GM21447 (cell line): Measurements from ENCODE around the gene RHBDD1.

Experiments
- ATAC-seq: cut with Tn5 transposase; IDR thresholded peaks from one replicate; pipeline ENCODE4 v1.9.1; 2021; ENCODE audit not compliant: unreplicated experiment

RHBDD1 gene

DNA sequence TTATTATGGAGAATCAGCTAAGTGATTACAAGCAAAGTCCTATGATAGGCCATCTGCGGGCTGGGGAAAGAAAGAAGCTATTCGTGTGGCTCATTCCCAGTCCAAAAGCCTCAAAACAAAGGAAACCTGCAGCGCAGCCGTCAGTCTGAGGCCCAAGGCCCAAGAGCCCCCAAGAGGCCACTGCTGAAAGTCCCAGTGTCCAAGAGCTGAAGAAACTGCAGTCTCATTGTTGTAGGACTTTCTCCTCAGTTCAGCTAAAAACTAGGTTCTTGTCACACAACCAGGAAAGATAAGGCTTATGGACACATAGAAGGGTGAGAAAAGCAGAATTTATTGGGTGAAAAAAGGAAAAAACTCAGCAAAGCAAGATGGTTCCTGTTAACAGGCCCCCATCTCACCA, 143.2 kb downstream of the RHBDD1 start:
- ATAC-seq, result no peak

- no peak for ATAC-seq
Measured at GRCh38 chr2:226981791-226982326, 146.0 kb downstream of the RHBDD1 start.

- no peak for ATAC-seq
Measured at GRCh38 chr2:226983895-226984749, 148.3 kb downstream of the RHBDD1 start.

GRCh38 chr2:226984750-226985582, 149.1 kb downstream of the RHBDD1 start:
- peak; percentile 98 for ATAC-seq

DNA sequence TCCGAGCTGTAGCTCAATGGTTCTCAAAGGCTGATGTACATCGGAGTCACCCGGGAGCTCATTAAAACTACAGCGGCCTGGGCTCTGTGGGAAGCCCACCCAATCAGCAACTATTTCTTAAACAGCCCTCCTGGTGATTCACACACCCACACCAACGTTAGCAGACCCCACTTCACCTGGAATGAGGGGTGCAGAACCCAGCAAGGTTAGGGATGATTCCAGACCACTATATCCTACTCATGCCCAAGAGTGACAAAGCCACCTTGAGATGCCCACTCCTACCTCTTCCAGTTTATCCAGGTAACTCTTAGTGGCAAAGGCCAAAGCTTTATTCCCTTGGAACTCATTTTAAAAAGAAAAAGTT, 149.7 kb downstream of the RHBDD1 start:
- ATAC-seq, result no peak

- no peak for ATAC-seq
Measured at GRCh38 chr2:226991663-226992062, 155.8 kb downstream of the RHBDD1 start.

DNA sequence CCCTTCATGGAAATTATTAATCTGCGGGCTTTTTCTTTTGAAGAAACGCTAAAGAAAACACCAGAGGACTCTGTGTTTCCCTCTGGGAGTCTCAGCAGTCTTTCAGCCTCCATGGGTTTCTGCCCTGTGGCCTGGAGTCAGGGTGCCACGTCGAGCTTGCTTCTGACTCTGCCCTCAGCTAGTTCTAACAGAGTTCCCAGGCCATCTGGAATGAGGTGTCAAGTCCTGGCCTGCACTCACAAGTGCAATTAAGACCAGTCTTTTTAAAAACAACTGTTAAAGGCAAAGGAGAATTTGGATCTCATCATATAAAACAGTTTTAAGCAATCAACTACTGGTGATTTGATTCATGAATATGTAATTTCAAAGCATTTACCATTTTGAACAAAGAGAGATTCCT, 157.3 kb downstream of the RHBDD1 start:
- no peak for ATAC-seq

DNA sequence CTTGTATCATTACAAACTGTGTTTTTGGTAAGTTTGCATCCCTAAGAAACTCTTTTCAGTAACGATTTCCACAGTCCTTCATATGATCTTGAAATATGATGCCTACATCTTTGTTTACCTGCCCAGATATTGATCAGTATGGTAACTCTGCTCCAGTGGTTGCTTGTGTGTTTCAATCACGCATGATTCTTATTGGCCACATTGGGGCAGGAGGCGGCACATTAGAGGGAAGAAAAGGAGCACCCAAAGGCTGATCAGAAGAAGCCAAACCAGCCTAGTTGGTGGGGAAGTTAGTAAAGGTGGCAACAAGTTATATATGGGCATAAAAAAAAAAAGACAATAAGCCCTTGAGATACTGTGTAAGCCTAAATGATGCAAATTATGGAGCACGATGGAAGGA, 158.9 kb downstream of the RHBDD1 start:
- no peak for ATAC-seq

DNA sequence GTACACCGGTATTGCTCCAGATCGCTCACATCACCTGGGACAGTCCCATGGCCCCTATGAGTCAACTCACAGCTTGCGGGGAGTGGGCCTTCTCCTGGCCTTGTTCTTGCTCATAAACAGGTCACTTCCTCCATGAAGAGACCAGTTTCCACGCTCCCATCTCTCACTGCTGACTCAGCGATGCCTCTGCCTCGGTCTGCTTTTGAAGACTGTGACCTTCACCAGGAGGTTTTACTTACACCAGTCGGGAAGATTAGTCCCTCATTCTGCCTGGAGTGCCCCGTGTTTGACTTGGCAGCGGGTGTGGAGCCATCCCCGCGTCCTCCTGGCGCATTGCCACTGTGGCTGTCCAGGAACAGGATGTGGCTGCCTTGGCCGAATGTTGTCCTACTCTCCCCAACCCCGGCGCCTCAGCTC, 159.8 kb downstream of the RHBDD1 start:
- ATAC-seq, result peak; percentile 66

DNA sequence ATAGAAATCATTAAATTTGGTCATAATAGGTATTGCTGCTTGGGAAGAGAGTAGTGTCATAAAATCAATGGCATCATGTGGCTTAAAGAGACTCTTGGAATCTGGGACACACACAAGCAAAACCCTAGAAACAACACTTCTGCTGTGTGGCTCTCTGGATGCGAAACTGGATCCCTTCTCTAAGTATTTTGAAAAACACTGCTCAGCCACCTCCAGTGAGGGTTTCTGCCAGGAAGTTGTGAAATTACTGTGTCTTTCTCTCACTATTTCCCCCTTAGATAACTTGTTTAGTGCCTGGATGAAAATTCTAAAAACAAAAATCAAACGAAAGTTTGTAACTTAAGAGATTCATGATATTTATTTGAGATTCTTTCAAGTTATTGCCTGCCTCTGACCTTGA, 163.8 kb downstream of the RHBDD1 start:
- no peak for ATAC-seq

DNA sequence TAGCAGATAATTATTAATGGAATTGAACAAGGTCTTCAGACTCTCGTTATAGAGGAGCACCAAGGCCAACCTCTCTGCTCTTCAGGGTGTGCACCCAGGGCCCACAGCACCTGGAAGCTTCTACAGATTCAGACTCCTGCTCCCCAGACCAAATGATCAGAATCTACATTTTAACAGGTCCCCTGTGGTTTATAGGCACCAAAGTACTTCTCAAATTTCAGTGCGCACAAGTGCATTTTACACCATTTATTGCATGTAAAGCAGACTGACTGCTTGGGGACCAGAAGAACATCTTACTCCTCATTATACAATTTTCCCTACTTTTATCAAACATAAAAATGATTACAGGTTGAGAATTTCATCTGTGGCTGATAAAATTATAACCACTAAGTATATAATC, 164.3 kb downstream of the RHBDD1 start:
- ATAC-seq, result no peak

GRCh38 chr2:227004482-227004881, 168.6 kb downstream of the RHBDD1 start:
- ATAC-seq, result no peak

DNA sequence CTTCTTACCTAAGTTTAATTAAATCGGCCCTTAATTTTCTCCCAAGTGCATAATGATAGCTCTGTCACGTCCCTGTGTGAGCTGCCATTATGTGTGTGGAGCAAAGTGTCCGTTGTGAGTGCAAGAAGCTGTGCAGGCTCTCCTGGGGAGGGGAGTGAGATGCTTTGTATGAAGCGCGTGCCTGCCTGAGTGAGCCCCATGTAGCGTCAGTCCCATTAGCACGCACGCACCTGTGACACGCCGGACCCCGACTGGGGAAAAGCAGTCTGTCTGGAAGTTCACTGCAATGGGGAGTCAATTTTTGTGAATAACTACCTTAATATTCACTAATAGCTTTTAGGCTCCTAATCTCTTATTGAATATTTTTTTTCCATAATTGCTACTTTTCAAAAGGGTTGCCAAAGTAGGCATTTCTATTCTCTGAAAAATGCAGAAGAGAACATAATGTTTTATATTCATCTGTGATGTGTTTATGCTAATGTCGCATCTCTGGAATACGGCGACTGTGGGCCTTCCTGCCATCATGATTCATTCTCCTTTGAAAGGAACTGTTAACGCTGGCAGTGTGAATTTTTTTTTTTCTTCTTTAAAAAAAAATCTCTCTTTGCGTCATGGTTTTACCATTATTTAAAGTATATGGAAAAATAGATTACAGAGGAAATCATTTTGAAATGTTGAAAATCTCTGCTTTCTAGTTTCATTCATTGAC, 170.5 kb downstream of the RHBDD1 start:
- no peak for ATAC-seq

DNA sequence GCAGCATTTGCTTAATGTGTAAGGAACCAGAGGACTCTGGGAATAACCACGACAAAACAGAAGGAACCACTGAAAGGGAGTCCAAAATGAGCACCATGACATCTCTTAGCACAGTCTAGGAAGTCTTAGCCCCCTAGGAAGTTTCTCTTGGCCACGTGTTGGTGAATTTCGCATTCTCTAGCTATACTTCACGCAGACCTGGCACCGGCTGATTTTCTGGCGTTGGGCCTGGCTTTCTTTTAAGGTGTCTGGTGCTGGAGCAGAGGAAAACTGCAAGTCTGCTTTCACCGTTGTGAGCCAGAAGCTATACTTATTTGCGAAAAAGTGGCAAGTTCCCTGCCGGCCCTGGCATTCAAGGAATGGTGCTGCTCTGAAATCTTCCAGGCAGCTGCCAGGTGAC, 171.3 kb downstream of the RHBDD1 start:
- ATAC-seq, result no peak

- no peak for ATAC-seq
Measured at GRCh38 chr2:227007940-227008339, 172.1 kb downstream of the RHBDD1 start.

GRCh38 chr2:227010433-227010832, 174.6 kb downstream of the RHBDD1 start:
- ATAC-seq, result no peak

- no peak for ATAC-seq
Measured at GRCh38 chr2:227013330-227013729, 177.5 kb downstream of the RHBDD1 start.

GRCh38 chr2:227013881-227014280, 178.0 kb downstream of the RHBDD1 start:
- no peak for ATAC-seq

DNA sequence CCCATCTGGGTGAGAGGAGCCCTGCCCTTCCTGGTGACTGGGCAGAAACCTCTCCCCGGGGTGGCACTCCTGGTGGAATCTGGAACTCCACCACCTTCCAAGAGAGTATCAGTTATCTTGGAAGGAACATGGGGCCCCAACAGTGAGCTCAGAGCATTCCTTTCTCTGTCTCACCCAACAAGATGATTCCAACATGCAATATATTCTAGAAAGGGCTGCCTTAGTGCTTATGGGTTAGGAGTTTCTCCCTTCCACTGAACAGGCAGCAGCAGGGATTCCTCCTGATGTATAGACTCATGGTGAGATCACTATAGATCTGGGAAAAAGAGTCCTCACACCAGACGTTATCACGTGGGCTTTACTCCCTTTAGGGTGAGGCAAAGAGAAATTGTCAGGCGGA, 181.0 kb downstream of the RHBDD1 start:
- ATAC-seq, result no peak

GRCh38 chr2:227020416-227020815, 184.6 kb downstream of the RHBDD1 start:
- no peak for ATAC-seq

- ATAC-seq, result no peak
Measured at GRCh38 chr2:227022608-227023007, 186.8 kb downstream of the RHBDD1 start.
